Endodermal cell (in vitro differentiated cells): ENCODE data around the gene PCBP1. TPM values are rescaled to one million over a fixed set of nuclear protein-coding genes. Genes with fewer than 3 reads are reported as not detected.

Source experiments
- DNase-seq: peaks from one replicate; pipeline ENCODE4 v3.0.0-alpha.2; 2017
- H3K27ac ChIP-seq: 2 replicates; pipeline ENCODE4 v1.5.1; 2013; ENCODE audit warnings: mild to moderate bottlenecking, low read depth, low read length, moderate library complexity
- H3K27me3 ChIP-seq: 2 replicates; pipeline ENCODE4 v1.6.1; 2013; ENCODE audit warnings: mild to moderate bottlenecking, low read length, moderate library complexity; ENCODE audit not compliant: insufficient read depth, control insufficient read depth, poor library complexity, severe bottlenecking
- H3K36me3 ChIP-seq: 2 replicates; pipeline ENCODE4 v1.7.0; 2013; ENCODE audit warnings: mild to moderate bottlenecking, low read length, moderate library complexity; ENCODE audit not compliant: control insufficient read depth, insufficient read depth
- H3K4me1 ChIP-seq: one replicate; pipeline ENCODE4 v1.7.0; 2013; ENCODE audit warnings: low read length; ENCODE audit not compliant: control insufficient read depth, insufficient read depth
- H3K4me3 ChIP-seq: 2 replicates; pipeline ENCODE4 v1.5.1; 2013; ENCODE audit warnings: mild to moderate bottlenecking, low read length, moderate library complexity
- H3K9ac ChIP-seq: 2 replicates; pipeline ENCODE4 v1.6.1; 2013; ENCODE audit warnings: mild to moderate bottlenecking, low read length, moderate library complexity; ENCODE audit not compliant: poor library complexity, severe bottlenecking; ENCODE audit errors: extremely low read depth
- H3K9me3 ChIP-seq: 2 replicates; pipeline ENCODE4 v1.6.1; 2013; ENCODE audit warnings: mild to moderate bottlenecking, low read length, moderate library complexity; ENCODE audit not compliant: control insufficient read depth
- H3K27ac Mint-ChIP-seq: 2 replicates; pipeline ENCODE4 v1.8.0; 2020; ENCODE audit warnings: mixed read lengths
- H3K27me3 Mint-ChIP-seq: 2 replicates; pipeline ENCODE4 v1.8.0; 2021; ENCODE audit warnings: mild to moderate bottlenecking, mixed read lengths; ENCODE audit not compliant: insufficient read depth
- H3K36me3 Mint-ChIP-seq: 2 replicates; pipeline ENCODE4 v1.8.0; 2020; ENCODE audit warnings: low read depth, mixed read lengths
- H3K4me1 Mint-ChIP-seq: 2 replicates; pipeline ENCODE4 v1.8.0; 2020; ENCODE audit warnings: mixed read lengths
- H3K4me3 Mint-ChIP-seq: 2 replicates; pipeline ENCODE4 v1.8.0; 2020; ENCODE audit warnings: mild to moderate bottlenecking, moderate library complexity, mixed read lengths
- H3K9me3 Mint-ChIP-seq: 2 replicates; pipeline ENCODE4 v1.8.0; 2020; ENCODE audit warnings: mild to moderate bottlenecking, mixed read lengths
- WGBS, 2 experiments: methylation state at CpG; one replicate each; pipeline versions ENCODE4 v1.1.5 to v1.1.7; 2013; ENCODE audit warnings: missing lambda C conversion rate in 2 of 2, mixed read lengths in 1 of 2; ENCODE audit not compliant: insufficient coverage in 1 of 2, insufficient read length in 1 of 2; 5-methylcytosine and 5-hydroxymethylcytosine counted together
- total RNA-seq, 2 donors: library from RNA; stranded (reverse); fragmentation: NEBNext Ultra II Directional in 1 of 2; extraction: Animal tissue kit (Norgen Biotek cat#: 25700) in 1 of 2; gene quantifications; 2 replicates in 1 of 2; 3 replicates in 1 of 2; pipeline ENCODE4 v1.2.1, GENCODE V29; 2021
- TF ChIP-seq, protein P1 (sequence below): fragments of 200-600 bp; sonication (generic); conservative IDR thresholded peaks from 2 replicates; pipeline ENCODE4 v1.5.0; 2021; ENCODE audit warnings: antibody characterized with exemption, mild to moderate bottlenecking

The PCBP1 gene
- total RNA-seq, 2 donors from 2014 or later, result 344 to 357 TPM

DNA sequence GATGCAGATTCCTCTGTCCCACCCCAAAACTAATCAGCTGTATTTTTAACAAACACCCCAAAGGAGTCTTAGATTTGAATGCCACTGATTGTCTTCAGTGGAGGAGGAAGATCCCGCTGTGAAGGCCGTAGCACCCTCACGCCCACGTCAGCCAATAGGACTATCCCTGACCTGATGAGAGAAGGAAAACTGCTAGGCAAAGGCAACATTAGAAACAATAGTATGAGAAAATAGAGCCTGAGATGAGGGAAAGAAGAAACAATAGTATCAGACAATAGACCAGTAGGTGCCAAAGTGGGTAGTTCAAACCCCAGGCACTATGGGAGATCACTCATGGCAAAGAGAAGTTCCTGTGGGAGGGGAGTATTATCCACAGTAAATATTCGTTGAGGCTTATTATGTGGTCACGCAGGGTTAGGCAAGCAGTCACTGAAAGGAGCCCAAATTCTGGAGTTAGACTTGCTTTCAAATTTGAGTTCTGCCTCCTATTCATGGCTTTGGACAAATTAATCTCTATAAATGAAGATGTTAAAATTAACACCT, 2.8 kb downstream of the PCBP1 start:
- H3K9me3 Mint-ChIP-seq, result no peaks in the 10 kb centered on the region
- H3K4me3 ChIP-seq, result peak overlapping the region; percentile 94
- no peaks in the 10 kb centered on the region for H3K27me3 ChIP-seq
- peaks cover 21% of the 10 kb centered on the region for H3K4me1 Mint-ChIP-seq
- no peaks in the 10 kb centered on the region for H3K9me3 ChIP-seq
- H3K27me3 Mint-ChIP-seq, result no peaks in the 10 kb centered on the region
- peaks cover 7% of the 10 kb centered on the region for H3K4me1 ChIP-seq
- H3K9ac ChIP-seq, result peak overlapping the region; percentile 89
- peak overlapping the region; percentile 98 for H3K4me3 Mint-ChIP-seq
- peaks cover 11% of the 10 kb centered on the region for H3K36me3 ChIP-seq
- H3K27ac ChIP-seq, result peak overlapping the region; percentile 95
- peaks cover 18% of the 10 kb centered on the region for H3K36me3 Mint-ChIP-seq
- peak; percentile 77 for DNase-seq
- 43 to 100% methylated on average over 1 to 6 of the region's 6 CpGs for WGBS, 2 experiments
- TF ChIP-seq, protein P1, sequence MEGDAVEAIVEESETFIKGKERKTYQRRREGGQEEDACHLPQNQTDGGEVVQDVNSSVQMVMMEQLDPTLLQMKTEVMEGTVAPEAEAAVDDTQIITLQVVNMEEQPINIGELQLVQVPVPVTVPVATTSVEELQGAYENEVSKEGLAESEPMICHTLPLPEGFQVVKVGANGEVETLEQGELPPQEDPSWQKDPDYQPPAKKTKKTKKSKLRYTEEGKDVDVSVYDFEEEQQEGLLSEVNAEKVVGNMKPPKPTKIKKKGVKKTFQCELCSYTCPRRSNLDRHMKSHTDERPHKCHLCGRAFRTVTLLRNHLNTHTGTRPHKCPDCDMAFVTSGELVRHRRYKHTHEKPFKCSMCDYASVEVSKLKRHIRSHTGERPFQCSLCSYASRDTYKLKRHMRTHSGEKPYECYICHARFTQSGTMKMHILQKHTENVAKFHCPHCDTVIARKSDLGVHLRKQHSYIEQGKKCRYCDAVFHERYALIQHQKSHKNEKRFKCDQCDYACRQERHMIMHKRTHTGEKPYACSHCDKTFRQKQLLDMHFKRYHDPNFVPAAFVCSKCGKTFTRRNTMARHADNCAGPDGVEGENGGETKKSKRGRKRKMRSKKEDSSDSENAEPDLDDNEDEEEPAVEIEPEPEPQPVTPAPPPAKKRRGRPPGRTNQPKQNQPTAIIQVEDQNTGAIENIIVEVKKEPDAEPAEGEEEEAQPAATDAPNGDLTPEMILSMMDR, result no peak
- H3K27ac Mint-ChIP-seq, result peak overlapping the region; percentile 29

DNA sequence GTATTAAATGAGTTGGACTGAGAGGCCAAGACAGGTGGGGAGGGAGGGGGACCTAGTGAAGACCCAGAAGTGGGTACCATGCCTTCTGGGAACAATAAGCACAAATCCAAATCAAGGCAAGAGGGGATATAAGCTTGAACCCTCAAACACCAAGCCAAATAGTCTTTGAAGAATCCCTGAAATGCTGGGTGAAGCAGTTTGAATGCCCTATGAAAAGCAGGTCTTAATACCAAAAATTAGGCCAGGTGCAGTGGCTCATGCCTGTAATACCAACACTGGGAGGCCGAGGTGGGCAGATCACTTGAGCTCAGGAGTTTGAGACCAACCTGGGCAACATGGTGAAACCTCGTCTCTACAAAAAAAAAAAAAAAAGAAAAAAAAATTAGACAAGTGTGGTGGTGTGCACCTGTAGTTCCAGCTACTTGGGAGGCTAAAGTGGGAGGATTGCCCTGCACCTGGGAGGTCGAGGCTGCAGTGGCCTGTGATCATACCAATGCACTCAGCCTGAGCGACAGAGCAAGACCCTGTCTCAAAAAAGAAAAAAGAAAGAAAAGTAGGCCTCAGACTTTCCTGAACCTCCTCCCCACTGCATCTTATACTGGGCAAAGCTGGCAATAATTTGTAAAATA, 3.5 kb downstream of the PCBP1 start:
- Mint-ChIP-seq H3K27me3 (no peaks in the 10 kb centered on the region), H3K36me3 (peaks cover 18% of the 10 kb centered on the region), H3K27ac (no peak overlapping the region), H3K9me3 (no peaks in the 10 kb centered on the region), H3K4me3 (peak overlapping the region; percentile 98), H3K4me1 (peaks cover 13% of the 10 kb centered on the region)
- no peak overlapping the region for H3K27ac ChIP-seq
- no peaks in the 10 kb centered on the region for H3K27me3 ChIP-seq
- WGBS, 2 experiments, result 93 to 95% methylated on average over 4 of the region's 4 CpGs
- TF ChIP-seq, protein P1, result no peak
- H3K36me3 ChIP-seq, result peaks cover 11% of the 10 kb centered on the region
- H3K4me1 ChIP-seq, result no peaks in the 10 kb centered on the region
- no peak for DNase-seq
- no peaks in the 10 kb centered on the region for H3K9me3 ChIP-seq
- no peak overlapping the region for H3K9ac ChIP-seq
- H3K4me3 ChIP-seq, result no peak overlapping the region

DNA sequence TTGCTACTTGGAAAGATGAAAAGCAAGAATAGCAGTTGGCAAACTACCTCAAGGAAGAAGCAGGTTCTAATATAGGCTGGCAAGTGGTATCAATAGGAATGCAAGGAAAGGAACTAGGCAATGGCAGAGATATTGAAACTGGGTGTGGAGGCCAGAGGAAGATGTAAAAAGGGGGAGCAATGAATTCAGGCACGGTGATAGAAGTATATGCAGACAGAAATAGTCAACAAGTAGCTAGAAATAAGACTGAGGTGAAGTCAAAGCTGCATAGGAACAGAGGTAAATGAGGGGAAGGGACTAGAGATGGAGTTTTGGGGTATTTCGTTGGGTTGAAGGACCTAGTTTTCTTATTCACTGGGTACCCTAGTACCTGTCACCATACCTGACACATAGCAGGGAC, 4.1 kb downstream of the PCBP1 start:
- TF ChIP-seq, protein P1, result no peak
- Histone ChIP-seq H3K9me3 (no peaks in the 10 kb centered on the region), H3K27ac (no peak overlapping the region), H3K4me3 (no peak overlapping the region), H3K4me1 (no peaks in the 10 kb centered on the region), H3K9ac (no peak overlapping the region), H3K27me3 (no peaks in the 10 kb centered on the region), H3K36me3 (peaks cover 11% of the 10 kb centered on the region)
- 89 to 93% methylated on average over 2 of the region's 2 CpGs for WGBS, 2 experiments
- Mint-ChIP-seq H3K27ac (no peak overlapping the region), H3K27me3 (no peaks in the 10 kb centered on the region), H3K4me1 (peaks cover 13% of the 10 kb centered on the region), H3K4me3 (no peak overlapping the region), H3K9me3 (no peaks in the 10 kb centered on the region), H3K36me3 (peaks cover 18% of the 10 kb centered on the region)
- DNase-seq, result no peak
